ENCODE results near the gene GMDS.

GRCh38 chr6:1759870-1760269 is 485.5 kb downstream of the GMDS start:
- TF ChIP-seq CTCF (IDR thresholded peaks at IDR 0.05; ENCODE audit: low read depth, low read length), result no peak
- TF ChIP-seq EZH2phosphoT487 (IDR thresholded peaks at IDR 0.05; ENCODE audit: low read depth), result no peak

All from OCI-LY3 (cell line).